ENCODE results near the gene ANKRD35. TPM values are rescaled to one million over a fixed set of nuclear protein-coding genes. Genes with fewer than 3 reads are reported as not detected.
"Not testable (repeated sequence)": the region's sequence is repeated elsewhere in the genome, so short reads cannot be mapped to it uniquely, and the experiment has no call there.

Gene ANKRD35
- total RNA-seq, 2 experiments from 2014 or later = 0.54 to 0.59 TPM

- H3K27me3 Mint-ChIP-seq = no peaks in the 10 kb centered on the region
- ATAC-seq = no peak
- TF ChIP-seq CTCF (IDR thresholded peaks at IDR 0.05) = no peak
- ChIA-PET POLR2A (interaction anchor here (0.7 to 2.1 kb wide), 11 partner anchors 10 to 213 kb away, joined by 3 to 9 read pairs (median 4); partner anchors contain the start of genes NUDT17 and RBM8A), CTCF (interaction anchor here (1.0 to 11.8 kb wide), 7 partner anchors 10 to 140 kb away, joined by 3 to 163 read pairs (median 4); partner anchors contain the start of genes ANKRD34A, ITGA10, NUDT17 and POLR3GL)
- H3K36me3 Mint-ChIP-seq (ENCODE audit: low read depth) = peaks cover 48% of the 10 kb centered on the region
- peak overlapping the region; percentile 97 for H3K27ac Mint-ChIP-seq
- no peaks in the 10 kb centered on the region for H3K9me3 Mint-ChIP-seq
- intact Hi-C loops (cut with micrococcal nuclease) = no loop called here
- H3K4me3 Mint-ChIP-seq = peak overlapping the region; percentile 97
- peaks cover 44% of the 10 kb centered on the region for H3K4me1 Mint-ChIP-seq (ENCODE audit: low read depth)
- no peak for DNase-seq
Measured at GRCh38 chr1:145824499-145824842, 61.2 kb downstream of the ANKRD35 start.

GRCh38 chr1:145823565-145824498, 61.8 kb downstream of the ANKRD35 start, which contains the start of the genes POLR3C and RNF115:
Gene POLR3C (plus strand): TSS chr1:145824200. CDS start chr1:145825777, 1,577 bp downstream.
Gene RNF115 (minus strand): TSS chr1:145824095. CDS start chr1:145823873, 222 bp downstream.
- DNase-seq (peak; percentile 90), ATAC-seq (peak; percentile 63)
- H3K9me3 Mint-ChIP-seq = no peaks in the 10 kb centered on the region
- ChIA-PET CTCF (interaction anchor here (1.0 to 1.7 kb wide), 4 partner anchors 22 to 140 kb away, joined by 3 to 5 read pairs (median 4); partner anchors contain the start of genes ANKRD34A, NUDT17 and POLR3GL), POLR2A (interaction anchor here (0.5 to 2.1 kb wide), 16 partner anchors 10 to 543 kb away, joined by 3 to 9 read pairs (median 4); partner anchors contain the start of genes NUDT17 and RBM8A)
- intact Hi-C loops (cut with micrococcal nuclease) = no loop called here
- H3K27ac Mint-ChIP-seq = peak within 1 kb of the TSS; percentile 97
- TF ChIP-seq CTCF (IDR thresholded peaks at IDR 0.05) = no peak
- peaks cover 41% of the 10 kb centered on the region for H3K4me1 Mint-ChIP-seq (ENCODE audit: low read depth)
- H3K27me3 Mint-ChIP-seq = no peaks in the 10 kb centered on the region
- H3K4me3 Mint-ChIP-seq = peak within 1 kb of the TSS; percentile 97
- peaks cover 44% of the 10 kb centered on the region for H3K36me3 Mint-ChIP-seq (ENCODE audit: low read depth)

- ChIA-PET POLR2A (interaction anchor here (0.7 to 1.1 kb wide), 2 partner anchors 24 to 44 kb away, joined by 3 read pairs; no protein-coding TSS in a partner anchor), CTCF (interaction anchor here (1.3 kb wide), 1 partner anchor 23 kb away, joined by 5 read pairs; the partner anchor contains the start of gene NUDT17)
- peak; percentile 24 for ATAC-seq
- H3K27me3 Mint-ChIP-seq; intact Hi-C loops (cut with micrococcal nuclease); DNase-seq; H3K9me3 Mint-ChIP-seq: not testable (repeated sequence)
- Mint-ChIP-seq H3K27ac (peak overlapping the region; percentile 82), H3K4me1 (ENCODE audit: low read depth) (peaks cover 33% of the 10 kb centered on the region), H3K36me3 (ENCODE audit: low read depth) (peaks cover 34% of the 10 kb centered on the region), H3K4me3 (peak overlapping the region; percentile 62)
Measured at GRCh38 chr1:145822779-145823331, 62.8 kb downstream of the ANKRD35 start.

GRCh38 chr1:145818095-145818494, 67.6 kb downstream of the ANKRD35 start:
- intact Hi-C loops (cut with micrococcal nuclease); H3K4me3 Mint-ChIP-seq; POLR2A ChIA-PET; H3K9me3 Mint-ChIP-seq; H3K36me3 Mint-ChIP-seq (ENCODE audit: low read depth); CTCF ChIA-PET; DNase-seq; H3K27ac Mint-ChIP-seq; H3K27me3 Mint-ChIP-seq: not testable (repeated sequence)
- ATAC-seq = peak; percentile 48
- H3K4me1 Mint-ChIP-seq (ENCODE audit: low read depth) = peaks cover 18% of the 10 kb centered on the region

Small RNA genes lying within 50 kb of the gene (microRNA-seq; reads per million reads assigned to microRNA genes)
- gene MIR6736 (ENCODE audit: borderline microRNAs expressed, borderline replicate concordance) = not detected

Other genes starting within 250 kb of the ANKRD35 start
- gene PDZK1, start 178.5 kb downstream of the ANKRD35 start, total RNA-seq = not detected
- gene CD160, start 166.4 kb downstream of the ANKRD35 start, total RNA-seq = 10 to 100 TPM; 13.6 to 16.9 TPM
- gene RNF115, start 61.8 kb downstream of the ANKRD35 start, total RNA-seq = 10 to 100 TPM; 12.6 to 13.1 TPM
- 10 to 100 TPM; 38.2 to 39.4 TPM for gene POLR3C, start 61.7 kb downstream of the ANKRD35 start, total RNA-seq
- 1 to 10 TPM; 3.0 to 3.3 TPM for gene NUDT17, start 40.2 kb downstream of the ANKRD35 start, total RNA-seq
- 10 to 100 TPM; 17.9 to 18.9 TPM for gene PIAS3, start 26.8 kb downstream of the ANKRD35 start, total RNA-seq
- gene ITGA10, start 24.2 kb upstream of the ANKRD35 start, total RNA-seq = 1 to 10 TPM; 1.3 to 1.4 TPM
- gene PEX11B, start 32.9 kb upstream of the ANKRD35 start, total RNA-seq = 10 to 100 TPM; 25.8 to 26.3 TPM
- 100 to 1,000 TPM; 261 to 269 TPM for gene RBM8A, start 41.6 kb upstream of the ANKRD35 start, total RNA-seq
- gene LIX1L, start 72.2 kb upstream of the ANKRD35 start, total RNA-seq = 10 to 100 TPM; 41.5 to 43.6 TPM
- gene ANKRD34A, start 78.7 kb upstream of the ANKRD35 start, total RNA-seq = 1 to 10 TPM; 6.6 to 7.7 TPM
- 10 to 100 TPM; 22.3 to 23.3 TPM for gene POLR3GL, start 78.8 kb upstream of the ANKRD35 start, total RNA-seq
- gene TXNIP, start 110.7 kb upstream of the ANKRD35 start, total RNA-seq = 100 to 1,000 TPM; 130 to 134 TPM
- gene HJV, start 135.9 kb upstream of the ANKRD35 start, total RNA-seq = not detected

All from activated CD8-positive, alpha-beta T cell treated with anti-CD3 and anti-CD28 coated beads for 36 hours (primary cell).